D721Med (cell line): Measurements from ENCODE around the gene ULK3.

Experiments
- DNase-seq: peaks from one replicate; pipeline ENCODE4 v3.0.0; 2011; ENCODE audit warnings: low spot score; ENCODE audit not compliant: insufficient read length
- FAIRE-seq: peaks from 2 replicates; lab custom pipeline; 2011; peaks lifted over from hg19 to GRCh38; lab: Jason Lieb, UNC
- CTCF ChIP-seq: IDR thresholded peaks from 2 replicates; pipeline ENCODE4 v1.5.1; 2012; ENCODE audit warnings: mild to moderate bottlenecking, control low read depth; ENCODE audit not compliant: insufficient read depth; ENCODE audit errors: missing control alignments

ULK3 gene

GRCh38 chr15:74828835-74829234 is 14.1 kb downstream of the ULK3 start:
- DNase-seq (peak; percentile 21), FAIRE-seq (no peak)
- TF ChIP-seq CTCF: no peak

- DNase-seq: no peak
- FAIRE-seq: no peak
- TF ChIP-seq CTCF: no peak
These were observed 15.3 kb downstream of the ULK3 start for GRCh38 chr15:74827614-74828013.

DNA sequence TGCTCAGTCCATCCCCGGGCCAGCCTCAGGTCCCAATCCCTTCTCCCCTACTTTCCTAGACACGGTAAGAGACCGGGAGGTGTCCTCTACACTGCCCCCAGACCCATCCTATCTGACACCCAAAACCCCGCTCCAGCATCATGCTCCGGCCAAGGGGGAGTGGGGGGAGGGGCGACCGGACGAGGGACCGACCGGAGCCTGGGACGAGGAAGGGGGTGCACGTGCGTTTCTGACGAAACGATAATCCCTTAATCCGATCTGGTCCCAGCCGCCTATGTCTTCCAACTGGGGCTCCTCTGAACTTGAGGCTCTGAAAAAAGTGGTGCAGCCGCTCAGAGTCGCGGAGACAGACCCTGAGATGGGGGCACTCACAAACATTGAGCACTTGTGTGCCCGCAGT is 16.0 kb downstream of the ULK3 start:
- no peak for TF ChIP-seq CTCF
- DNase-seq (peak; percentile 88), FAIRE-seq (no peak)

DNA sequence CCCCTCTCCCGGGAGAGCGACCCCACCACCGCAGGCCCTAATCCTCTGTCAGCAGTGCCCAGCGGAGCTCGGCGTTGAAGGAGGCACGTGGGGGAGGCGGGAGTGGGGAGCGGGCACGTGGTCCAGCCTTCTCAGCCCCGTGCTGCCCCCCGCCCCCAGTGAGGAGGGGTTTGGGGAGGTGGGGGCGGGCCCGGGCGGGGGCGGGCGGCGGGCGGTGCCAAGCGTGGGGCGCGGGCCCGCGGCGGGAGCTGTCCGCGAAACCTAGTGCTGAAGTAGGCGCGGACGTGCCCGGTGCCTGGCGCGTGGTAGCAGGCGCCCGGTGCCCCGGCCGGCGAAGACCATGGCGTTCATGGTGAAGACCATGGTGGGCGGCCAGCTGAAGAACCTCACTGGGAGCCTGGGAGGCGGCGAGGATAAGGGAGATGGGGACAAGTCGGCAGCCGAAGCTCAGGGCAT is 16.6 kb downstream of the ULK3 start, which contains the start of gene CPLX3:
CPLX3 (plus strand) TSS at position 264 of the 456 bp plus-strand sequence; CDS start at position 341, 77 bp downstream.
- TF ChIP-seq CTCF: no peak
- DNase-seq (no peak), FAIRE-seq (no peak)

- FAIRE-seq (no peak), DNase-seq (no peak)
- TF ChIP-seq CTCF: no peak
These were observed 17.1 kb downstream of the ULK3 start for GRCh38 chr15:74825866-74826265.

- DNase-seq: no peak
- no peak for TF ChIP-seq CTCF
- no peak for FAIRE-seq
These were observed 18.0 kb downstream of the ULK3 start for GRCh38 chr15:74824976-74825375.

GRCh38 chr15:74823324-74823723 is 19.6 kb downstream of the ULK3 start:
- no peak for DNase-seq
- TF ChIP-seq CTCF: no peak
- no peak for FAIRE-seq
